NCI-H345 (cell line): ENCODE data around the gene LRRC36.
A peak's percentile ranks its signal among the peaks of the same experiment; 100 is the strongest.

Source experiments
- DNase-seq: peaks from one replicate; lab custom pipeline; 2025; lab: John Stamatoyannopoulos, UW

The LRRC36 gene

DNA sequence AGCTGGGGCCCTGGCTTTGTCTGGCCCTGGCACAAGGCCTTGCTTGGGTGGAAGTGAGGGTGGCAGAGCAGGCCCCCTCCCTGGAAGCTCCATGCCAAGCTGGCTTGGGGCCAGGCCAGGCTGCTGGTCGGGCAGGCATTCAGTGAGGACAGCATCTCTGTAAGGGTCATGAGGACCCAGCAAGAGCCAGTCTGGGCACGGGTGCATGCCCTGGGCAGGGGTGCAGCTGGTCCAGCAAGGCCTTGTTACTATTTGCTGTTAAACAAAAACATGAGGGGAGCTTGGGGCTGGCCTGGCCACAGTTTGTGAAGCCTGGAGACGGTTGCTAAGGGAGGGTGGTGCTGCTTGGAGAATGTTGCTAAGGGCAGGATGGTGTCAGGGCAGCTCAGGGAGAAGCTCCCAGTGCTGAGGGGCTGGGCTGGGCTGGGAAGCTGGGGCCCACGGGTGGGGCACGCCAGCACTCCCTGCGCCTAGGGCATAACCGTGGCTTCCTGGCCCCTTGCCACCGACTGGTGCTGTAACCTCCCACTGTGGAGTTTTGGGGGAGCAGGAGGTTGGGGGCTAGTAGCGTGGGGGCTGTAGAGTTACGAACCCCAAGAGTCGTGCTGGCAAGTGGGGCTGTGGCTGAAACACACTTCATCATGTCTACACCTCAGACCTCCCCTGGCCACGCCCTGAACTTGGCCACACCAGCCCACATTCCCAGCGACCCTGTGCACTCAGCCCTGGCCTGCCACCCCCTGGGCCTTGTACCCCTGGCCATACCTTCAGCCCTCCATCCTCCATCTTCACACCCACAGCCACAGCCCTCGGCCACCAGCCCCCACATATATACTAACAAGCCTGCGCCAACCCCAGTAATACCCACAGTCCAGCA lies 65.0 kb downstream of the LRRC36 start:
- DNase-seq = peak; percentile 32

DNA sequence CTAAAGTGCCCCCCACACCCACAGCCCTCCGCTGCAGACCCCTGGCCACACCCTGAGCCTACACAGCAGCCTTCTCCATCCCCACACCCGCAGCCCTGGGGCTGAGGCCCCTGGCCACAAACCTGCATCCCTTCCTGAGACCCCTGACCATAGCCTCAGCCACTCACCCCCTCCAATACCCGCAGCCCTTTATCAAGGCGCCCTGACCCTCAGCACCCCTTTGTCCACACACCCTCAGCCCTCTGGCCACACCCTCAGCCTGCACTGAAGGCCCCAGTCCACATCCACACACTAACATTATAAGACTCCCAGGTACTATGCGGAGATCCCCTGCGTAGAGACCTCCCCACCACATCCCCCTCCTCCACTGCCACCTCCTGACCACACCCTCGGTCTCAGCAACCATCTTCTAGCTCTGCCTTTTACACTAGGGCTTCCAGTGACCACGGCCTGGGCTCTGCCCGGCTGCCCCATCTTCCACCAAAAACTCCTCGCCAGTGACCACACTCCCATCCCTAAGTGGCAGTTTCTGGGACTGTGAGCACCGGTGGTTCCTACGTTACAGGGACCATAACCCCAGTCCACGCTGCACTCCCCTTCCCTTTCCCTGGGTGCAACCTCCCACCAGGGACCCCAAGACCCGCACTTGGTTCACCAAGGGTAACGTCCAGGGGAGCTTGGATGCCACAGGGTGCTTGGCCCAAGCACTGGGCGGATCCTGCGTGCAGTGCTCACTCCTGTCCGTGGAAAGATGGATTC lies 65.9 kb downstream of the LRRC36 start:
- DNase-seq = no peak

- no peak for DNase-seq
These were observed 66.6 kb downstream of the LRRC36 start, which contains the start of gene TPPP3 for GRCh38 chr16:67393111-67393787. Gene TPPP3, minus strand, starts transcription at chr16:67393498. Its CDS starts 2,387 bp downstream, at chr16:67391111.

- DNase-seq = no peak
These were observed 67.2 kb downstream of the LRRC36 start for GRCh38 chr16:67393788-67394154.

- no peak for DNase-seq
These were observed 67.8 kb downstream of the LRRC36 start for GRCh38 chr16:67394155-67395104.

DNA sequence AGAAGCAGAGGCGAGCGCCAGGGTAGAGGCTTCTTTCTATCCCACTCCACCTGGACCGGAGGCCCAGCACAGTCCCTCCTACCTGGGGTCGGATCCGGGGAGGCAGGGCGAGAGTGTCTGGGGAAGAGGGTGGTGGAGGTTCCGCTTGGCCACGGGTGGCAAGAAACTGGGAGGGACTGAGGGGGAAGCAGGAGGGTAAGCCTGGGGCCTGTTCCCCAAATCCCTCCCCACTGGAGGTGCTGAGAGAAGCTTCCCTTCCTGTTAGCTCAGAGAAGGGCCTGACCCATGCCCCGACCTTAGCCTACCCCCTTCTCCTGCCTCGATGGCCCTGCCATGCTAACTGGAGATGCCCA lies 68.5 kb downstream of the LRRC36 start:
- DNase-seq = no peak

DNA sequence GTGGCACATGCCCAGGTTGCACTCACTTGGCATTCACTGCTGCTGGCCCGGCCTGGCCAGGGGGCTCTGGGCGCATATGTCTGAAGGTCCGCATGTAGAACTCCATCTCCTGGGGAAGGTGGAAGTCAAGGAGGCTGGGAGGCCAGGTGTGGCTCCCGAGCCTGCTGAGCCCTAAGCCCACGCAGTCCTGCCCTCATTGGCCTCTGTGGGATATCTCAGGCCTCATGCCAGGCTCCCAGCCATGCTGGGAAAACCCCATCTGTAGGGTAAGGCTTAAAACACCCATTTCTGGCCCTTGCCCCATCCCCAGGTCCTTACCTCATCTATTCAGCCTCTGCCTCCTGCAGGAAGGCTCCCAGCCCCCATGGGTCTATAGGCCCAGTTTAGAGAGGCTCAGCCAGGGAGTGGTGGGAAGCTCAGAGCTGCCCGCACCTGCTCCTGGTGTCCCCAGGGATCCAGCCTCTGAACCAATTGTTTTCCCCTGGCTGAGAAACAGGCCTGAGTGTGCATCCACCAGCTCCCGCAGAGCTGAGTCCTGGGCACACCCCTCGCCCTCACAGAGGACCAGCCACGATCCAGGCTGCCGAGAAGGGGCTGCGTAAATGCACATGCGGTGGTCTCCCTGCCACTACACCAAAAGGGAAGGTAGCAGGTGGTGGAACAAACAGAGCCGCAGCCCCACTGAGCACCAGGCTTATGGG lies 69.0 kb downstream of the LRRC36 start:
- peak; percentile 93 for DNase-seq

- DNase-seq = peak; percentile 88
These were observed 69.8 kb downstream of the LRRC36 start for GRCh38 chr16:67396159-67397035.

GRCh38 chr16:67397036-67397801 lies 70.6 kb downstream of the LRRC36 start:
- no peak for DNase-seq

GRCh38 chr16:67397812-67398545 lies 71.4 kb downstream of the LRRC36 start:
- DNase-seq = no peak

- DNase-seq = no peak
These were observed 72.1 kb downstream of the LRRC36 start for GRCh38 chr16:67398546-67399217.

DNA sequence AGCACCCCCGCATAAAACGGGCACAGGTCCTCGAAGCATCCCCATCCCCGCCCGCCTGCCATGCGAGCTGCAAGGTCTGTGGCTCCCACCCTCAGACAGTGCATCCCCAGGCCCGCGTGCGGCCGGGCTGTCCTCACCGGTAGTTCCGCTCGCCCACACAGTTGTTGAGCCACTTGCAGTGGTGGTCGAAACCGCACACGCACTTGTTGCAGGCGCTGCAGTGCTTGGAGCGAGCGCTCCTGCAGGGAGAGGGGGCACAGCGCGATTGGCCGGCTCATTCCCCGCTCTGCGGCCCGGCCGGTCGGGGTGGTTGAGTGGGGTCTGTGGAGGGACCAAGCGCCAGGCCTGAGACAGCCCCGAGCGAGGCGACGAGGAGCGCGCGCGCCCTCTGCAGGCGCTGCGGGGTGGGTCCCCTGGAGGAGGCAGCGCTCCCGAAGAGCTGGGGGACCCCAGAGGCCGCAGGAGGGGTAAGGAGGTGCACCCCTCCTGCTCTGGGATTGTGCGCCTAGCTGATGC lies 72.7 kb downstream of the LRRC36 start:
- DNase-seq = no peak

GRCh38 chr16:67399749-67400704 lies 73.4 kb downstream of the LRRC36 start:
- DNase-seq = peak; percentile 82

DNA sequence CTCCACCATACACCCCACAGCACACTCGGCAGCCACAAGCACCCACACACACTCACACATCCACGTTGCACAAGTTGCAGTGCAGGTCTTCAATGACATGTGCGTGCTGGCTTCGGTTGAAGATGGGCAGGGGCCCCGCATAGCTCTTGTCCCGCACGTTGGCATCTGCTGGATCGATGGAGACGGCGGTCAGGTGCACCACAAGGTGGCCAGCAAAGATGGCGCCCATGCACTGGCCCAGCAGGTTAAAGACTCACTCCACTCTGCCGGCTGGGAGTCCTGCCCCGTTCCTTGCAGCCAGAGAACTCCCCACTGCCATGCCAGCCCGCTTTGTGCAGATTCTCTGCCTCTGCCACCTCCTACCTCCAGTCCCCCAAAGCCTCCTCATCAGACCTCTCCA lies 74.3 kb downstream of the LRRC36 start:
- DNase-seq = no peak

GRCh38 chr16:67403976-67404555 lies 77.5 kb downstream of the LRRC36 start:
- no peak for DNase-seq

DNA sequence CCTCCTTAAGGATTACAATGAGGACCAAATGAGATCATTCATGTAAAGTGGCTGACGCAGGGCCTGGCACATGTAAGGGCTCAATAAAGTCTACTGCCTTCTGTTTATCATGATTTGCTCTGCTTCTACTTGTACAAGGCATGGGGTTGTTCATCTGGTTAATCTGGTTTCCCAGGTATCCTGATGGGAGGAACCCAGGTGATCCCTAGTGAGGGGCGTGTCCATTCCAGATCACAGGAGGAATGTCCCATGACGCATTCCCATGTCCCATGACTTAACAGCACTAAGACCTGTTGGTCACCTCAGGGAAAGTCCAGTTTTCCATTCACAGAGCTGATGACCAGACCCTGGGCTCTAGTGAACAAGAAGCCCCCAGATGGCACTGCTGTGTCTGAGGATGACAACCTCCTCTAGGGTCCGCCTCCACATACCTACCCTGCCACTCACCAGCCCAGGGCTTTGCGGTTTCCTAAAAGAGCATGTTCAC lies 78.2 kb downstream of the LRRC36 start:
- DNase-seq = peak; percentile 18
